ENCODE data around the gene NADK.

GRCh38 chr1:1804301-1804700, 26.0 kb upstream of the NADK start:
- TF ChIP-seq CTCF (conservative IDR thresholded peaks at IDR 0.05; ENCODE audit: low read length) = no peak
- TF ChIP-seq EZH2phosphoT487 (IDR thresholded peaks at IDR 0.05; ENCODE audit: borderline replicate concordance, low read depth, low read length) = no peak

All from OCI-LY7 (cell line).